MG63 (cell line): ENCODE measurements around the gene LITAFD. TPM values are rescaled to one million over a fixed set of nuclear protein-coding genes. Genes with fewer than 3 reads are reported as not detected.

Source experiments
- DNase-seq: peaks from one replicate; pipeline ENCODE4 v3.0.0-alpha.2; 2020
- H3K27me3 ChIP-seq: fragments of 250-450 bp; sonication (Bioruptor Pico); 2 replicates; pipeline ENCODE4 v1.5.1; 2020; ENCODE audit warnings: mild to moderate bottlenecking, moderate library complexity
- H3K36me3 ChIP-seq: fragments of 250-450 bp; sonication (Bioruptor Pico); 2 replicates; pipeline ENCODE4 v1.5.1; 2020; ENCODE audit warnings: mild to moderate bottlenecking, moderate library complexity
- H3K4me3 ChIP-seq: fragments of 250-450 bp; sonication (Bioruptor Pico); 2 replicates; pipeline ENCODE4 v1.5.1; 2020; ENCODE audit warnings: mild to moderate bottlenecking, moderate library complexity
- H3K9me3 ChIP-seq: fragments of 250-450 bp; sonication (Bioruptor Pico); 2 replicates; pipeline ENCODE4 v1.5.1; 2020; ENCODE audit warnings: mild to moderate bottlenecking, moderate library complexity
- total RNA-seq: library from RNA; depleted of rRNA; stranded (reverse); fragments of >200 nt; shearing (Covaris generic); gene quantifications from 2 replicates; pipeline ENCODE4 v1.2.3, GENCODE V29; 2014; ENCODE audit warnings: low replicate concordance

Gene LITAFD
- total RNA-seq, 1 experiment from 2014 or later = not detected

DNA sequence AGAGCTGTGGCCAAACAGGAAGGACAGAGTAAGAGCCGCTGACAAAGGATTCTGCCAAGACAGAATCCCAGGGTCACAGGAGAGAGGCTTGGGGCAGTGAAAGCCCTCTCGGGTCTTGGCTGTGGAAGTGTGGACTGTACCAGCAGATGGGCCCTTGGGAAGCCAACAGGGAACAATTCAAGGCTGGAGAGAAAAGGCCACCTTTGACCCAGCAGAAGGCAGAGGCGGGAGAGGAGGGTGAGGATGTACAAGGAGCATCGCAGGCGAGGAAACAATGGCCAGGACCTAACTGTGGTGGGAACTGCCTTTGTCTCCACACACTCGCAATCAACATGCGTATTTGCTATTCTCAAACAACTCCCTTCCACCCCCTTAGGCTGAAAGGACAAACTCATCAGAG is 29.0 kb upstream of the LITAFD start:
- DNase-seq = no peak
- Histone ChIP-seq H3K9me3 (no peaks in the 10 kb centered on the region), H3K4me3 (no peak overlapping the region), H3K27me3 (no peaks in the 10 kb centered on the region), H3K36me3 (peaks cover 84% of the 10 kb centered on the region)

DNA sequence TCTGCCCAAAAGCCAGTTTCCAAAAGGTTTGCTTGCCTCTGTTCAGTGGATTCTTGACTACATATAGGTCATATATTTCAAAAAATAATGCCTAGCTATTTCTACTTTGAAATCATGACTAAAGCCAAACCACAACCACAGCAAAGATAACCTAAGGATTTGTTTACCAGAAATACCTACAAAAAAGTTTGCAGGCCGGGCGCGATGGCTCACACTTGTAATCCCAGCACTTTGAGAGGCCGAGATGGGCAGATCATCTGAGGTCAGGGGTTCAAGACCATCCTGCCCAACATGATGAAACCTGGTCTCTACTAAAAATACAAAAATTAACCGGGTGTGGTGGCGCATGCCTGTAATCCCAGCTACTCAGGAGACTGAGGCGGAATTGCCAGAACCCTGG is 28.5 kb upstream of the LITAFD start:
- no peak for DNase-seq
- Histone ChIP-seq H3K27me3 (no peaks in the 10 kb centered on the region), H3K4me3 (no peak overlapping the region), H3K9me3 (no peaks in the 10 kb centered on the region), H3K36me3 (peaks cover 82% of the 10 kb centered on the region)

GRCh38 chr16:8854298-8854948 is 27.7 kb upstream of the LITAFD start:
- DNase-seq = no peak
- Histone ChIP-seq H3K27me3 (no peaks in the 10 kb centered on the region), H3K36me3 (peaks cover 80% of the 10 kb centered on the region), H3K4me3 (no peak overlapping the region), H3K9me3 (no peaks in the 10 kb centered on the region)

DNA sequence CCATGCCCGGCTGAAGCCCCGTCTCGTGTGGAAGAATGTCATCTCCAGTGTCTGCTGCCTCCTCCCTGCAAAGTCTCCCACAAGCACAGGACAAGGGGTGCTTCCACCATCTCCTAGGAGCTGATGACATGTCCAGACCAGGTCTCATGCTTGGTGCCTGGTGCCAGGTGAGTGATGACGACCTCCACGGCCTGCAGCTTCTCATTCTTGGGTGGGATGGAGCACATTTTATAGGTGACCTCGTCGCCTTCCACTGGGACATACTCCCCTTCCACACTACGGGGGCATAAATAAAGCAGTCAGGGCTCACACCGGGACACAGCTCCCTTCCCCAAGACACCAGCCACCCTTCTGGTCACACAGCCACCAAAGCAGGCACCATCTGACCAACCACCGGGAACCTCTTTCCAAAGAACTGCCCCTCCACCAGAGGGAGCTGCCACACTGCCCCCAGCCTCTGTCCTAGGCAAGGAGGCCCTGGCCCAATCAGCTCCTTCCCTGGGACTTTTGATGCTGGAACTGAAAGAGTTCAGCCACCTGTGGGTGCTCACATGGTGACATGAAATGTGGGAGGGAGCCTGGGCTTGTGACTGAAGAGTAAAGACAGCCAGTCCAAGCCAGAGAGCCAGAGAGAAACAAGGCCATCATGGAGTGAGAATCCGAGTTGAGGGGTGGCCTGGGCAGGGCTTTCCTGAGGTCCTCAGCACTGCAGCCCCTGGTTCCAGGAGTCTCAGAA is 26.9 kb upstream of the LITAFD start:
- no peak for DNase-seq
- Histone ChIP-seq H3K4me3 (no peak overlapping the region), H3K36me3 (peaks cover 77% of the 10 kb centered on the region), H3K27me3 (no peaks in the 10 kb centered on the region), H3K9me3 (no peaks in the 10 kb centered on the region)

DNA sequence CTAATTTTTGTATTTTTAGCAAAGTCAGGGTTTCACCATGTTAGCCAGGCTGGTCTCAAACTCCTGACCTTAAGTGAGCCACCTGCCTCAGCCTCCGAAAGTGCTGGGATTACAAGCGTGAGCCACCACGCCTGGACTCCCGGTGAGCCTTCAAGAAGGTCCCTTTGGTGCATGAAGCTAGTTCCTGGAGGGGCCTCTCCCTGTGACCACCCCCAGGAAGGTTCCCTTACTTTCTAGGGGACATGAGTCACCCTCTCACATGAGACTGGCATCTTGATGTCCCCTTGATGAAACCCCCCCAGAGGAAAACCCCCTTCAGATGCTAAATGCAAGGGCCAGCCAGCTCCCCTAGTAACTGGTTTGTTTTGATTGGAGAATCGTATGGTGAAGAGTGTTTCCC is 26.2 kb upstream of the LITAFD start:
- Histone ChIP-seq H3K4me3 (no peak overlapping the region), H3K36me3 (peaks cover 75% of the 10 kb centered on the region), H3K9me3 (no peaks in the 10 kb centered on the region), H3K27me3 (no peaks in the 10 kb centered on the region)
- no peak for DNase-seq

DNA sequence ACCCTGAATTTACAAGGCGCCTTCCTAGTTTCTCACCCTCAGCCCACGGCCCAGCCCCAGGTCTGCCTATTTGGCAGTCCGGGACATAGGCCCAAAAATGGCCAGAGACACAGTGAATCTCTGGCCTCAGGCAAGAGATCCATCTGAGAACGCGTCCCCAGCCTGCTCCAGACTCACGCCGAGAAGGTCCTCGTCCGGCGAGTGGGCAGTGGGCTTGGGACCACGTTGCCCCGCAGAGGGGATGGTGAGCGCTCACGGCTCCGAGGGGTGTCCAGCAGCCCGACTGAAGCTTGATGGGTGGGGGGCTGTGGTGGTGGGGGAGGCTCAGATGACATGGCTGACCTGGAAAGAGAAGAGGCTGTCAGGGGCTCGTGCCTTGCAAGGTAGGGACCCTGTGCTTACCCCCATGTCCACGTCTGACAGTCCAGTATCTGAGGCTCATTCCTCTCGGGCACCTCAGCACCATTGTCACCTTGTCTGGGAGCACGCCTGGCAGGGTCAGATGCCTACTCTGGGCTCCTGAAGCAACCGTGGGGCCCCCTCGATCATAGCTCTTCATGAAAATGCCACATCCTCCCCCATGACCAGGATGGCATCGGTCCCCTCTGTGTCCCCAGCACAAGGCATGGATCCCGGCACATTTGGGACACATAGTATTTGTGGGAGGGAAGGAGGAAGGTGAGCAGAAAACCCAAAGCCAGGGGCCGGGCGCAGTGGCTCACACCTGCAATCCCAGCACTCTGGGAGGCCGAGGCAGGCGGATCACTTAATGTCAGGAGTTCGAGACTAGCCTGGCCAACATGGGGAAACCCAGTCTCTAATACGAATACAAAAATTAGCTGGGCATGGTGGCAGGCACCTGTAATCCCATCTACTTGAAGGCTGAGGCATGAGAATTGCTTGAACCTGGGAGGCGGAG is 22.9 kb upstream of the LITAFD start:
- Histone ChIP-seq H3K4me3 (no peak overlapping the region), H3K27me3 (no peaks in the 10 kb centered on the region), H3K9me3 (no peaks in the 10 kb centered on the region), H3K36me3 (peaks cover 56% of the 10 kb centered on the region)
- DNase-seq = no peak

GRCh38 chr16:8859913-8860881 is 22.0 kb upstream of the LITAFD start:
- Histone ChIP-seq H3K4me3 (no peak overlapping the region), H3K9me3 (no peaks in the 10 kb centered on the region), H3K27me3 (no peaks in the 10 kb centered on the region), H3K36me3 (peaks cover 50% of the 10 kb centered on the region)
- DNase-seq = no peak

DNA sequence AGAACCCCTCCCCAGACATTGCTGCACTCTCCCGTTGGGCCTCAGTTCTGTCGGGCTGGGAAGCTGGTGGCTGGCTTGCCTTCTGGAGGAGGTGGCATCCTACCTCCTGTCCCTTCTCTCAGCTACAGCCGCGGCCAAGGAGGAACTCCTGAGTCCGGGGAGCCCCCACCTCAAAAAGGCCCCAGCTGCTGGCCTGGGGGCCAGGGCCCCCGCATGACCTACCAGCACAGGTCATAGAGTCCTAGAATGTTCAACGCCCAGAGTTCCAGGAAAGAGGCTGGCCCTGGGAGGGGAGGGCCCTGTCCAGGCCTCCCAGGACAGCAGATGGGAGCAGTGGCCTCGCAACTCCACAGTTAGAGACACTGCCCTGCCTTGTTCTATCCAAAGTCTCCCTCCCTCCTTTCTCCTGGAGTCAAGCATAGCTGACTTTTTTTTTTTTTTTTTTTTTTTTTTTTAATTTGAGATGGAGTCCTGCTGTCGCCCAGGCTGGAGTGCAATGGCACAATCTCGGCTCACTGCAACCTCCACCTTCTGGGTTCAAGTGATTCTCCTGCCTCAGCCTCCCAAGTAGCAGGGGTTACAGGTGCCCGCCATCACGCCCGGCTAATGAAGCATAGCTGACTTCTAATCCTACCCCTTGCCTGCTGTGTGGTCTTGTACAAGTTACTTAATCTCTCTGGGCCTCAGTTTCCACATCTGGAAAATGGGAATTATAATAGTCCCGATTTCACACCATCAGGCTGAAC is 20.4 kb upstream of the LITAFD start:
- DNase-seq = no peak
- Histone ChIP-seq H3K9me3 (no peaks in the 10 kb centered on the region), H3K4me3 (no peak overlapping the region), H3K27me3 (no peaks in the 10 kb centered on the region), H3K36me3 (peaks cover 39% of the 10 kb centered on the region)

DNA sequence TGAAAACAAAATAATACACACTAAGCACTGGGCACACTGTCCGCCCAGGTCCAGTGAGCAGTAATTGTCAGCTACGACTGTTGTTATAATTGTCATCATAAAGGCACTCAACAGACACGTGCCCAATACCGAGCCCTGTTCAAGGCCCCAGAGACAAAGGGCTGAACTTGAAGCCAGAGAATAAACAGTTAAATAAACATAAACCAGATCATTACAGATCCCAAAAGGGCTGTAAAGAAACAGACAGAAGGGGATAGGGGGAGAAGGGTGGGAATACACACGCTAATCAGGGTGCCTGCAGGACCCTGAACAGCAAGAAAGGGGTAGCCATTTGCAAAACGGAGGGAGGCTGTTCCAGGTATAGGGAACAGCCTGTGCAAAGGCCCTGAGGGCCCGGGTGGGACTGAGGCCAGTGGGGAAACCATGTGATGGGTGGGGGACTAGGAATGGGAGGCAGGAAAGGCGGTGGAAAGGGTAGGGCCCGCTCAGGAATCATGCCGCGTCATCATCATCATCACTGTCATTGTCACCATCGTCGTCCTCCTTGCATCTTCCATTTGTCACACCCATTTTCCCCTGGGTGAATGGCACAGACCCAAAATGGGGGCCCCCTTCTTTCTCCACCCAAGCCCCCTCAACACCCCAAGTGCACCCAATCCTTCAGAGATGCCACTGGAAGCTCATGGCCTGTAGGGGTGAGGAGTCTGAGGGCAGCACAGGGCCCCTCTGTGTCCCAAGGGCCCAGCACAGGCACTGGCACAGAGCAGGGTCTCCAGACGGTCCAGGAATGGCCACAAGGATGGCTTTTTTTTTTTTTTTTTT is 19.6 kb upstream of the LITAFD start:
- Histone ChIP-seq H3K36me3 (peaks cover 44% of the 10 kb centered on the region), H3K4me3 (no peak overlapping the region), H3K27me3 (no peaks in the 10 kb centered on the region), H3K9me3 (no peaks in the 10 kb centered on the region)
- no peak for DNase-seq

- peak; percentile 44 for DNase-seq
These were observed 18.3 kb upstream of the LITAFD start for GRCh38 chr16:8863594-8864424.

GRCh38 chr16:8864480-8865110 is 17.6 kb upstream of the LITAFD start:
- DNase-seq = no peak
- Histone ChIP-seq H3K36me3 (peaks cover 35% of the 10 kb centered on the region), H3K4me3 (no peak overlapping the region), H3K9me3 (no peaks in the 10 kb centered on the region), H3K27me3 (no peaks in the 10 kb centered on the region)

More at GRCh38 chr16:8863594-8864424, 18.3 kb upstream of the LITAFD start:
- no peak overlapping the region for H3K4me3 ChIP-seq
- peaks cover 42% of the 10 kb centered on the region for H3K36me3 ChIP-seq
- no peaks in the 10 kb centered on the region for H3K27me3 ChIP-seq
- no peaks in the 10 kb centered on the region for H3K9me3 ChIP-seq

DNA sequence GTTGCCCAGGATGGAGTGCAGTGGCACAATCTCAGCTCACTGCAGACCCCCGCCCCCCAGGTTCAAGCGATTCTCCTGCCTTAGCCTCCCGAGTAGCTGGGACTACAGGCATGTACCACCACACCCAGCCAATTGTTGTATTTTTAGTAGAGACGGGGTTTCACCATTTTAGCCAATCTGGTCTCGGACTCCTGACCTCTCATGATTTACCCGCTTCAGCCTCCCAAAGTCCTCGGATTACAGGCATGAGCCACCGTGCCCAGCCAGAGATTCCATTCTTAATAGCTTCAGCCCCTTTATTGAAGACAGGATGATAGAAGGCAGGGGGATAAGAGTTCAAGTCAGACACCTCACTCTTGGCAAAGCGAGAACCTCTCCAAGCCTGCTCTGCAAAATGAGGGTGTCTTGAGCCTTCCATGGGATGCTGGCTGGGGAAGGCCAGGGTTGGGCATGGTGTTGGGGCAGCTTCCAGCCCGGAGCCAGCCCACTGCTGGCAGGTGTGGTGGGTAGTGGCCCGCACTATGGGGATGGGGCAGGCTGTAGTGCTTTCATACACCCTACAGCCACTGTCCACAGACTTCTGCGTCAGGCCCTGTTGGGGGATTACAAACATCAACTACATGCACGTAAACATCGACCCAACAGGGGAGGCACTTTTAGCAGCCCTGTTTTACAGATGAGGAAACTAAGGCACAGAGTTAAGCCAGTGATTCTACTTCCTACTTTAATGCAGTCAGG is 16.8 kb upstream of the LITAFD start:
- H3K27me3 ChIP-seq = no peaks in the 10 kb centered on the region
- no peaks in the 10 kb centered on the region for H3K9me3 ChIP-seq
- H3K36me3 ChIP-seq = peaks cover 31% of the 10 kb centered on the region
- H3K4me3 ChIP-seq = no peak overlapping the region
- DNase-seq = no peak
